Subcutaneous abdominal adipose tissue (tissue), 5 donors: ENCODE data around the gene SIGLEC1.

Experiments
- H3K27ac ChIP-seq: one replicate; pipeline ENCODE4 v1.7.0; 2013; ENCODE audit warnings: low read depth, mild to moderate bottlenecking, inconsistent platforms, low read length, moderate library complexity
- H3K27me3 ChIP-seq, 5 donors: one replicate each; pipeline ENCODE4 v1.7.0; 2013; ENCODE audit warnings: low read length in 5 of 5, inconsistent platforms in 1 of 5; ENCODE audit not compliant: control insufficient read depth in 5 of 5, insufficient read depth in 4 of 5
- H3K36me3 ChIP-seq, 5 donors: one replicate each; pipeline ENCODE4 v1.7.0; 2013; ENCODE audit warnings: low read length in 5 of 5; ENCODE audit not compliant: control insufficient read depth in 5 of 5, insufficient read depth in 5 of 5
- H3K4me1 ChIP-seq, 5 donors: one replicate each; pipeline ENCODE4 v1.7.0; 2013; ENCODE audit warnings: low read length in 5 of 5, mild to moderate bottlenecking in 3 of 5, moderate library complexity in 1 of 5; ENCODE audit not compliant: control insufficient read depth in 5 of 5, insufficient read depth in 5 of 5
- H3K4me3 ChIP-seq, 5 donors: one replicate each; pipeline ENCODE4 v1.7.0; 2013; ENCODE audit warnings: low read length in 5 of 5, low read depth in 1 of 5
- H3K9ac ChIP-seq, 5 donors: one replicate each; pipeline ENCODE4 v1.7.0; 2013; ENCODE audit warnings: low read length in 5 of 5, mild to moderate bottlenecking in 4 of 5, moderate library complexity in 3 of 5
- H3K9me3 ChIP-seq, 5 donors: one replicate each; pipeline ENCODE4 v1.7.0; 2013; ENCODE audit warnings: low read length in 5 of 5; ENCODE audit not compliant: control insufficient read depth in 5 of 5
- donor health status: healthy.
- donor health status: healthy.
- donor health status: healthy.
- donor health status: healthy.
- donor health status: healthy.

The SIGLEC1 gene

GRCh38 chr20:3674995-3675900 lies 37.2 kb downstream of the SIGLEC1 start:
- Histone ChIP-seq H3K36me3 (peaks cover 0 to 10% (median 9%) of the 10 kb centered on the region in 5 donors), H3K9ac (no peak overlapping the region), H3K27me3 (peaks cover 8 to 48% (median 30%) of the 10 kb centered on the region in 5 donors), H3K9me3 (no peaks in the 10 kb centered on the region), H3K4me3 (no peak overlapping the region), H3K27ac (no peak overlapping the region), H3K4me1 (peaks cover 0 to 38% (median 28%) of the 10 kb centered on the region in 5 donors)

- Histone ChIP-seq H3K9me3 (no peaks in the 10 kb centered on the region), H3K9ac (no peak overlapping the region), H3K4me3 (no peak overlapping the region), H3K27ac (no peak overlapping the region), H3K36me3 (peaks cover 0 to 10% (median 9%) of the 10 kb centered on the region in 5 donors), H3K27me3 (peaks cover 8 to 48% (median 28%) of the 10 kb centered on the region in 5 donors), H3K4me1 (peaks cover 0 to 34% (median 23%) of the 10 kb centered on the region in 5 donors)
These were observed 38.0 kb downstream of the SIGLEC1 start for GRCh38 chr20:3674447-3674846.

GRCh38 chr20:3673221-3674070 lies 39.0 kb downstream of the SIGLEC1 start:
- Histone ChIP-seq H3K9me3 (no peaks in the 10 kb centered on the region), H3K4me3 (no peak overlapping the region)

GRCh38 chr20:3672547-3673171 lies 39.7 kb downstream of the SIGLEC1 start:
- Histone ChIP-seq H3K9ac (no peak overlapping the region), H3K9me3 (no peaks in the 10 kb centered on the region), H3K4me1 (peaks cover 0 to 18% (median 13%) of the 10 kb centered on the region in 5 donors), H3K27me3 (peaks cover 8 to 48% (median 30%) of the 10 kb centered on the region in 5 donors), H3K36me3 (peaks cover 0 to 10% (median 9%) of the 10 kb centered on the region in 5 donors), H3K4me3 (no peak overlapping the region), H3K27ac (no peak overlapping the region)

More at GRCh38 chr20:3673221-3674070, 39.0 kb downstream of the SIGLEC1 start:
- Histone ChIP-seq H3K27me3 (peaks cover 8 to 48% (median 30%) of the 10 kb centered on the region in 5 donors), H3K9ac (no peak overlapping the region), H3K36me3 (peaks cover 0 to 10% (median 9%) of the 10 kb centered on the region in 5 donors), H3K27ac (no peak overlapping the region), H3K4me1 (peaks cover 0 to 26% (median 21%) of the 10 kb centered on the region in 5 donors)

- peaks cover 0 to 10% (median 9%) of the 10 kb centered on the region in 5 donors for H3K36me3 ChIP-seq
- no peak overlapping the region for H3K9ac ChIP-seq
- no peak overlapping the region for H3K4me3 ChIP-seq
- H3K9me3 ChIP-seq: no peaks in the 10 kb centered on the region
- H3K4me1 ChIP-seq: peaks cover 0 to 12% (median 7%) of the 10 kb centered on the region in 5 donors
- no peak overlapping the region for H3K27ac ChIP-seq
- peaks cover 8 to 48% (median 30%) of the 10 kb centered on the region in 5 donors for H3K27me3 ChIP-seq
These were observed 40.3 kb downstream of the SIGLEC1 start for GRCh38 chr20:3671986-3672546.

- Histone ChIP-seq H3K36me3 (peaks cover 0 to 10% (median 9%) of the 10 kb centered on the region in 5 donors), H3K4me3 (no peak overlapping the region), H3K9ac (no peak overlapping the region), H3K27ac (no peak overlapping the region), H3K4me1 (peaks cover 0 to 12% (median 0%) of the 10 kb centered on the region in 5 donors), H3K27me3 (peaks cover 8 to 44% (median 30%) of the 10 kb centered on the region in 5 donors), H3K9me3 (no peaks in the 10 kb centered on the region)
These were observed 41.5 kb downstream of the SIGLEC1 start for GRCh38 chr20:3670945-3671344.

GRCh38 chr20:3670511-3670910 lies 41.9 kb downstream of the SIGLEC1 start:
- peaks cover 0 to 10% (median 9%) of the 10 kb centered on the region in 5 donors for H3K36me3 ChIP-seq
- H3K9ac ChIP-seq: no peak overlapping the region
- H3K9me3 ChIP-seq: no peaks in the 10 kb centered on the region
- no peak overlapping the region for H3K27ac ChIP-seq
- H3K27me3 ChIP-seq: peaks cover 8 to 43% (median 29%) of the 10 kb centered on the region in 5 donors
- H3K4me3 ChIP-seq: no peak overlapping the region
- H3K4me1 ChIP-seq: peaks cover 0 to 13% (median 0%) of the 10 kb centered on the region in 5 donors

- no peak overlapping the region for H3K4me3 ChIP-seq
- no peak overlapping the region for H3K9ac ChIP-seq
- no peak overlapping the region for H3K27ac ChIP-seq
- no peaks in the 10 kb centered on the region for H3K9me3 ChIP-seq
- peaks cover 0 to 10% (median 8%) of the 10 kb centered on the region in 5 donors for H3K36me3 ChIP-seq
- H3K4me1 ChIP-seq: peaks cover 0 to 13% (median 0%) of the 10 kb centered on the region in 5 donors
- H3K27me3 ChIP-seq: peaks cover 8 to 36% (median 26%) of the 10 kb centered on the region in 5 donors
These were observed 42.6 kb downstream of the SIGLEC1 start for GRCh38 chr20:3669710-3670367.
